Urinary bladder (tissue), 4 donors: Measurements from ENCODE around the gene AGBL5. TPM values are rescaled to one million over a fixed set of nuclear protein-coding genes. Genes with fewer than 3 reads are reported as not detected.
A peak's percentile ranks its signal among the peaks of the same experiment; 100 is the strongest.

Source experiments
- DNase-seq: peaks from one replicate; pipeline ENCODE4 v3.0.0-alpha.2; 2015; ENCODE audit errors: extremely low spot score
- H3K27ac ChIP-seq: one replicate; pipeline ENCODE4 v1.5.1; 2013; ENCODE audit warnings: low read depth, mild to moderate bottlenecking, moderate library complexity
- H3K36me3 ChIP-seq: one replicate; pipeline ENCODE4 v1.6.1; 2013; ENCODE audit warnings: mild to moderate bottlenecking, moderate library complexity; ENCODE audit not compliant: insufficient read depth
- H3K4me1 ChIP-seq: one replicate; pipeline ENCODE4 v1.6.1; 2013; ENCODE audit warnings: mild to moderate bottlenecking, moderate library complexity; ENCODE audit not compliant: insufficient read depth
- H3K4me3 ChIP-seq: one replicate; pipeline ENCODE4 v1.5.1; 2013; ENCODE audit warnings: low read depth, low read length
- WGBS: extraction: QIAGEN DNeasy Blood & Tissue Kit; methylation state at CpG from one replicate; pipeline ENCODE4 v1.1.7; 2013; 5-methylcytosine and 5-hydroxymethylcytosine counted together
- polyA plus RNA-seq: library from polyadenylated mRNA; stranded (reverse); fragments of 200-250 nt; gene quantifications from one replicate; pipeline ENCODE4 v1.2.3, GENCODE V29; 2013
- total RNA-seq: library from RNA; depleted of rRNA; stranded (reverse); fragments of >200 nt; gene quantifications from one replicate; pipeline ENCODE4 v1.2.3, GENCODE V29; 2014
- donor health status: healthy with polysubstance abuse.
- donor health status: healthy.

AGBL5 gene
- total and polyA plus RNA-seq, 2 donors, result 12.0 to 31.0 TPM

GRCh38 chr2:27081984-27082772 is 30.7 kb downstream of the AGBL5 start:
- Histone ChIP-seq H3K36me3 (no peaks in the 10 kb centered on the region), H3K4me1 (peaks cover 1% of the 10 kb centered on the region), H3K27ac (no peak overlapping the region), H3K4me3 (no peak overlapping the region)
- WGBS, result 81% methylated on average over 38 of the region's 38 CpGs
- no peak for DNase-seq

GRCh38 chr2:27082773-27083409 is 31.4 kb downstream of the AGBL5 start:
- Histone ChIP-seq H3K27ac (no peak overlapping the region), H3K4me1 (peaks cover 1% of the 10 kb centered on the region), H3K4me3 (no peak overlapping the region), H3K36me3 (no peaks in the 10 kb centered on the region)
- DNase-seq, result no peak
- WGBS, result 79% methylated on average over 27 of the region's 27 CpGs

- no peaks in the 10 kb centered on the region for H3K36me3 ChIP-seq
- WGBS, result 75% methylated on average over 20 of the region's 20 CpGs
- no peak overlapping the region for H3K4me3 ChIP-seq
- peaks cover 1% of the 10 kb centered on the region for H3K4me1 ChIP-seq
- H3K27ac ChIP-seq, result no peak overlapping the region
- DNase-seq, result no peak
Measured at GRCh38 chr2:27083410-27084296, 32.2 kb downstream of the AGBL5 start.

GRCh38 chr2:27084297-27085061 is 33.0 kb downstream of the AGBL5 start:
- no peak for DNase-seq
- Histone ChIP-seq H3K4me3 (no peak overlapping the region), H3K27ac (no peak overlapping the region), H3K36me3 (no peaks in the 10 kb centered on the region), H3K4me1 (peaks cover 1% of the 10 kb centered on the region)
- WGBS, result 77% methylated on average over 6 of the region's 6 CpGs

- 46% methylated on average over 10 of the region's 10 CpGs for WGBS
- H3K27ac ChIP-seq, result no peak overlapping the region
- no peak for DNase-seq
- peaks cover 1% of the 10 kb centered on the region for H3K4me1 ChIP-seq
- H3K36me3 ChIP-seq, result no peaks in the 10 kb centered on the region
- peak overlapping the region; percentile 60 for H3K4me3 ChIP-seq
Measured at GRCh38 chr2:27085062-27085672, 33.7 kb downstream of the AGBL5 start.

- no peaks in the 10 kb centered on the region for H3K36me3 ChIP-seq
- peaks cover 1% of the 10 kb centered on the region for H3K4me1 ChIP-seq
- DNase-seq, result no peak
- WGBS, result 1% methylated on average over 38 of the region's 38 CpGs
- H3K4me3 ChIP-seq, result peak overlapping the region; percentile 60
- peak overlapping the region; percentile 79 for H3K27ac ChIP-seq
Measured at GRCh38 chr2:27085673-27086089, 34.2 kb downstream of the AGBL5 start.

GRCh38 chr2:27086090-27086723 is 34.7 kb downstream of the AGBL5 start:
- Histone ChIP-seq H3K4me1 (peaks cover 1% of the 10 kb centered on the region), H3K36me3 (no peaks in the 10 kb centered on the region), H3K4me3 (peak overlapping the region; percentile 60), H3K27ac (peak overlapping the region; percentile 79)
- peak; percentile 66 for DNase-seq
- WGBS, result under 1% methylated on average over 81 of the region's 81 CpGs

- Histone ChIP-seq H3K4me3 (peak within 1 kb of the TSS; percentile 60), H3K36me3 (no peaks in the 10 kb centered on the region), H3K4me1 (peaks cover 1% of the 10 kb centered on the region), H3K27ac (peak within 1 kb of the TSS; percentile 79)
- no peak for DNase-seq
- 9% methylated on average over 54 of the region's 54 CpGs for WGBS
Measured at GRCh38 chr2:27086724-27087593, 35.5 kb downstream of the AGBL5 start, which contains the start of gene KHK. KHK (plus strand) TSS chr2:27086772; CDS start chr2:27087260, 488 bp downstream.

- no peak for DNase-seq
- WGBS, result 91% methylated on average over 5 of the region's 5 CpGs
- no peaks in the 10 kb centered on the region for H3K36me3 ChIP-seq
- no peak overlapping the region for H3K27ac ChIP-seq
- peaks cover 1% of the 10 kb centered on the region for H3K4me1 ChIP-seq
- H3K4me3 ChIP-seq, result no peak overlapping the region
Measured at GRCh38 chr2:27087823-27088410, 36.4 kb downstream of the AGBL5 start.

GRCh38 chr2:27088634-27089033 is 37.2 kb downstream of the AGBL5 start:
- H3K36me3 ChIP-seq, result no peaks in the 10 kb centered on the region
- no peak for DNase-seq
- H3K4me3 ChIP-seq, result no peak overlapping the region
- peaks cover 1% of the 10 kb centered on the region for H3K4me1 ChIP-seq
- no peak overlapping the region for H3K27ac ChIP-seq
- 90% methylated on average over 6 of the region's 6 CpGs for WGBS

- Histone ChIP-seq H3K4me3 (no peak overlapping the region), H3K36me3 (no peaks in the 10 kb centered on the region), H3K4me1 (peaks cover 1% of the 10 kb centered on the region), H3K27ac (no peak overlapping the region)
- WGBS, result 87% methylated on average over 14 of the region's 14 CpGs
- no peak for DNase-seq
Measured at GRCh38 chr2:27089111-27089954, 37.9 kb downstream of the AGBL5 start.
